ENCODE measurements around the gene RMRP.

The RMRP gene

GRCh38 chr9:35680331-35681105 lies 22.7 kb upstream of the RMRP start:
- Mint-ChIP-seq H3K27ac (no peak overlapping the region), H3K4me3 (no peak overlapping the region), H3K9me3 (no peaks in the 10 kb centered on the region), H3K36me3 (no peaks in the 10 kb centered on the region), H3K4me1 (peaks cover 13% of the 10 kb centered on the region)
- DNase-seq (ENCODE audit: low spot score in 2 of 2) (no peak), ATAC-seq (no peak)

GRCh38 chr9:35679766-35680330 lies 22.0 kb upstream of the RMRP start:
- H3K4me1 Mint-ChIP-seq = peaks cover 14% of the 10 kb centered on the region
- H3K9me3 Mint-ChIP-seq = no peaks in the 10 kb centered on the region
- DNase-seq (ENCODE audit: low spot score in 2 of 2) (no peak), ATAC-seq (no peak)
- H3K36me3 Mint-ChIP-seq = no peaks in the 10 kb centered on the region
- H3K27ac Mint-ChIP-seq = no peak overlapping the region
- no peak overlapping the region for H3K4me3 Mint-ChIP-seq

GRCh38 chr9:35679091-35679490 lies 21.3 kb upstream of the RMRP start:
- DNase-seq (ENCODE audit: low spot score in 2 of 2) = no peak
- H3K4me3 Mint-ChIP-seq = no peak overlapping the region
- no peak for ATAC-seq
- no peak overlapping the region for H3K27ac Mint-ChIP-seq
- no peaks in the 10 kb centered on the region for H3K9me3 Mint-ChIP-seq
- peaks cover 5% of the 10 kb centered on the region for H3K36me3 Mint-ChIP-seq
- H3K4me1 Mint-ChIP-seq = peaks cover 22% of the 10 kb centered on the region

- Mint-ChIP-seq H3K36me3 (peaks cover 5% of the 10 kb centered on the region), H3K4me1 (peaks cover 16% of the 10 kb centered on the region), H3K9me3 (no peaks in the 10 kb centered on the region), H3K4me3 (peak overlapping the region; percentile 40), H3K27ac (peak overlapping the region; percentile 63)
- ATAC-seq (peak; percentile 68), DNase-seq (ENCODE audit: low spot score in 2 of 2) (peak in 1 of 2 donors; percentile 69)
Measured at GRCh38 chr9:35675732-35676392, 18.0 kb upstream of the RMRP start.

GRCh38 chr9:35675204-35675603 lies 17.4 kb upstream of the RMRP start:
- H3K27ac Mint-ChIP-seq = no peak overlapping the region
- DNase-seq (ENCODE audit: low spot score in 2 of 2) (no peak), ATAC-seq (peak; percentile 5)
- peaks cover 5% of the 10 kb centered on the region for H3K36me3 Mint-ChIP-seq
- no peaks in the 10 kb centered on the region for H3K9me3 Mint-ChIP-seq
- peaks cover 16% of the 10 kb centered on the region for H3K4me1 Mint-ChIP-seq
- H3K4me3 Mint-ChIP-seq = peak overlapping the region; percentile 40

- ATAC-seq (no peak), DNase-seq (ENCODE audit: low spot score in 2 of 2) (no peak)
- Mint-ChIP-seq H3K9me3 (no peaks in the 10 kb centered on the region), H3K36me3 (peaks cover 5% of the 10 kb centered on the region), H3K4me3 (peak overlapping the region; percentile 40), H3K27ac (peak overlapping the region; percentile 3), H3K4me1 (peaks cover 16% of the 10 kb centered on the region)
Measured at GRCh38 chr9:35674025-35674361, 16.2 kb upstream of the RMRP start.

GRCh38 chr9:35673132-35674024 lies 15.6 kb upstream of the RMRP start, which contains the start of gene CA9:
Gene CA9, plus strand, starts transcription at chr9:35673928. Its CDS starts 32 bp downstream, at chr9:35673960.
- no peaks in the 10 kb centered on the region for H3K9me3 Mint-ChIP-seq
- H3K27ac Mint-ChIP-seq = peak within 1 kb of the TSS; percentile 3
- ATAC-seq = peak; percentile 29

GRCh38 chr9:35669331-35670145 lies 11.7 kb upstream of the RMRP start:
- no peak overlapping the region for H3K27ac Mint-ChIP-seq
- DNase-seq (ENCODE audit: low spot score in 2 of 2) = no peak
- H3K4me1 Mint-ChIP-seq = peaks cover 14% of the 10 kb centered on the region
- ATAC-seq = no peak
- H3K9me3 Mint-ChIP-seq = no peaks in the 10 kb centered on the region
- H3K4me3 Mint-ChIP-seq = no peak overlapping the region
- H3K36me3 Mint-ChIP-seq = peaks cover 2% of the 10 kb centered on the region

More at GRCh38 chr9:35673132-35674024, 15.6 kb upstream of the RMRP start, which contains the start of gene CA9:
- H3K36me3 Mint-ChIP-seq = peaks cover 5% of the 10 kb centered on the region
- H3K4me1 Mint-ChIP-seq = peaks cover 16% of the 10 kb centered on the region
- no peak for DNase-seq (ENCODE audit: low spot score in 2 of 2)
- peak within 1 kb of the TSS; percentile 40 for H3K4me3 Mint-ChIP-seq

GRCh38 chr9:35667939-35668338 lies 10.1 kb upstream of the RMRP start:
- Mint-ChIP-seq H3K27ac (no peak overlapping the region), H3K4me3 (no peak overlapping the region), H3K9me3 (no peaks in the 10 kb centered on the region), H3K36me3 (peaks cover 8% of the 10 kb centered on the region), H3K4me1 (peaks cover 23% of the 10 kb centered on the region)
- ATAC-seq (no peak), DNase-seq (ENCODE audit: low spot score in 2 of 2) (no peak)

GRCh38 chr9:35666549-35666948 lies 8.7 kb upstream of the RMRP start:
- DNase-seq (ENCODE audit: low spot score in 2 of 2) = no peak
- peaks cover 20% of the 10 kb centered on the region for H3K36me3 Mint-ChIP-seq
- H3K4me3 Mint-ChIP-seq = no peak overlapping the region
- no peak overlapping the region for H3K27ac Mint-ChIP-seq
- ATAC-seq = no peak
- no peaks in the 10 kb centered on the region for H3K9me3 Mint-ChIP-seq
- peaks cover 37% of the 10 kb centered on the region for H3K4me1 Mint-ChIP-seq

GRCh38 chr9:35666045-35666444 lies 8.2 kb upstream of the RMRP start:
- DNase-seq (ENCODE audit: low spot score in 2 of 2) (no peak), ATAC-seq (no peak)
- H3K36me3 Mint-ChIP-seq = peaks cover 25% of the 10 kb centered on the region
- H3K27ac Mint-ChIP-seq = no peak overlapping the region
- peaks cover 39% of the 10 kb centered on the region for H3K4me1 Mint-ChIP-seq
- no peaks in the 10 kb centered on the region for H3K9me3 Mint-ChIP-seq
- H3K4me3 Mint-ChIP-seq = peak overlapping the region; percentile 89

GRCh38 chr9:35665471-35665818 lies 7.6 kb upstream of the RMRP start:
- no peak for DNase-seq (ENCODE audit: low spot score in 2 of 2)
- H3K4me1 Mint-ChIP-seq = peaks cover 45% of the 10 kb centered on the region
- no peak for ATAC-seq

GRCh38 chr9:35664531-35665470 lies 7.0 kb upstream of the RMRP start, which contains the start of gene ARHGEF39:
Gene ARHGEF39, minus strand, starts transcription at chr9:35665195. Its CDS starts 26 bp downstream, at chr9:35665169.
- Mint-ChIP-seq H3K4me1 (peaks cover 52% of the 10 kb centered on the region), H3K36me3 (peaks cover 38% of the 10 kb centered on the region)
- ATAC-seq = peak; percentile 85

More at GRCh38 chr9:35665471-35665818, 7.6 kb upstream of the RMRP start:
- Mint-ChIP-seq H3K4me3 (peak overlapping the region; percentile 89), H3K36me3 (peaks cover 31% of the 10 kb centered on the region), H3K9me3 (no peaks in the 10 kb centered on the region), H3K27ac (peak overlapping the region; percentile 100)

More at GRCh38 chr9:35664531-35665470, 7.0 kb upstream of the RMRP start, which contains the start of gene ARHGEF39:
- peak; percentile 69 to 89 for DNase-seq (ENCODE audit: low spot score in 2 of 2)
- peak within 1 kb of the TSS; percentile 100 for H3K27ac Mint-ChIP-seq
- peak within 1 kb of the TSS; percentile 89 for H3K4me3 Mint-ChIP-seq
- H3K9me3 Mint-ChIP-seq = no peaks in the 10 kb centered on the region

All from stimulated activated effector memory CD8-positive, alpha-beta T cell treated with anti-CD3 and anti-CD28 coated beads, Interleukin-12 subunit alpha, Interleukin-12 subunit beta, amount 100 ng/mL, for 72 hours (primary cell).